ENCODE data around the gene CPXM1.

The CPXM1 gene

GRCh38 chr20:2746636-2747265, 53.7 kb downstream of the CPXM1 start:
- TF ChIP-seq ZFP3 (CRISPR knock-in tag; IDR thresholded peaks at IDR 0.05) (no peak), ARNTL (CRISPR knock-in tag; IDR thresholded peaks at IDR 0.05; ENCODE audit: borderline replicate concordance, low read depth) (no peak), ZFP30 (CRISPR knock-in tag; IDR thresholded peaks at IDR 0.05) (no peak), ESRRG (CRISPR knock-in tag; IDR thresholded peaks at IDR 0.05) (no peak), CSDC2 (CRISPR knock-in tag; IDR thresholded peaks at IDR 0.05) (no peak), GLIS3 (CRISPR knock-in tag; IDR thresholded peaks at IDR 0.05) (no peak), BACH2 (CRISPR knock-in tag; IDR thresholded peaks at IDR 0.05; ENCODE audit: borderline replicate concordance) (no peak), ZNF565 (CRISPR knock-in tag; conservative IDR thresholded peaks at IDR 0.05; ENCODE audit: low read depth) (no peak), RARB (CRISPR knock-in tag; IDR thresholded peaks at IDR 0.05) (no peak)
- no peak for ATAC-seq

- TF ChIP-seq, protein P1, sequence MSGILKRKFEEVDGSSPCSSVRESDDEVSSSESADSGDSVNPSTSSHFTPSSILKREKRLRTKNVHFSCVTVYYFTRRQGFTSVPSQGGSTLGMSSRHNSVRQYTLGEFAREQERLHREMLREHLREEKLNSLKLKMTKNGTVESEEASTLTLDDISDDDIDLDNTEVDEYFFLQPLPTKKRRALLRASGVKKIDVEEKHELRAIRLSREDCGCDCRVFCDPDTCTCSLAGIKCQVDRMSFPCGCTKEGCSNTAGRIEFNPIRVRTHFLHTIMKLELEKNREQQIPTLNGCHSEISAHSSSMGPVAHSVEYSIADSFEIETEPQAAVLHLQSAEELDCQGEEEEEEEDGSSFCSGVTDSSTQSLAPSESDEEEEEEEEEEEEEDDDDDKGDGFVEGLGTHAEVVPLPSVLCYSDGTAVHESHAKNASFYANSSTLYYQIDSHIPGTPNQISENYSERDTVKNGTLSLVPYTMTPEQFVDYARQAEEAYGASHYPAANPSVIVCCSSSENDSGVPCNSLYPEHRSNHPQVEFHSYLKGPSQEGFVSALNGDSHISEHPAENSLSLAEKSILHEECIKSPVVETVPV (CRISPR knock-in tag; IDR thresholded peaks at IDR 0.05) = no peak
These were observed 54.3 kb downstream of the CPXM1 start for GRCh38 chr20:2745936-2746635.

GRCh38 chr20:2745060-2745910, 55.1 kb downstream of the CPXM1 start:
- TF ChIP-seq ZNF565 (CRISPR knock-in tag; conservative IDR thresholded peaks at IDR 0.05; ENCODE audit: low read depth) (no peak), TOX (CRISPR knock-in tag; IDR thresholded peaks at IDR 0.05; ENCODE audit: borderline replicate concordance) (no peak), ZFP3 (CRISPR knock-in tag; IDR thresholded peaks at IDR 0.05) (no peak), ZC3H10 (CRISPR knock-in tag; IDR thresholded peaks at IDR 0.05) (no peak), ARNTL (CRISPR knock-in tag; IDR thresholded peaks at IDR 0.05; ENCODE audit: borderline replicate concordance, low read depth) (no peak), RARB (CRISPR knock-in tag; IDR thresholded peaks at IDR 0.05) (no peak), ZNF70 (CRISPR knock-in tag; IDR thresholded peaks at IDR 0.05) (no peak), OSR1 (CRISPR knock-in tag; IDR thresholded peaks at IDR 0.05) (no peak), ISL1 (CRISPR knock-in tag; IDR thresholded peaks at IDR 0.05) (no peak), SNAI2 (CRISPR knock-in tag; IDR thresholded peaks at IDR 0.05) (no peak), BACH2 (CRISPR knock-in tag; IDR thresholded peaks at IDR 0.05; ENCODE audit: borderline replicate concordance) (no peak), CSDC2 (CRISPR knock-in tag; IDR thresholded peaks at IDR 0.05) (no peak), GLIS3 (CRISPR knock-in tag; IDR thresholded peaks at IDR 0.05) (no peak), ESRRG (CRISPR knock-in tag; IDR thresholded peaks at IDR 0.05) (no peak), ZFP30 (CRISPR knock-in tag; IDR thresholded peaks at IDR 0.05) (no peak), PATZ1 (CRISPR knock-in tag; IDR thresholded peaks at IDR 0.05; ENCODE audit: borderline replicate concordance) (no peak)
- TF ChIP-seq, protein P2, sequence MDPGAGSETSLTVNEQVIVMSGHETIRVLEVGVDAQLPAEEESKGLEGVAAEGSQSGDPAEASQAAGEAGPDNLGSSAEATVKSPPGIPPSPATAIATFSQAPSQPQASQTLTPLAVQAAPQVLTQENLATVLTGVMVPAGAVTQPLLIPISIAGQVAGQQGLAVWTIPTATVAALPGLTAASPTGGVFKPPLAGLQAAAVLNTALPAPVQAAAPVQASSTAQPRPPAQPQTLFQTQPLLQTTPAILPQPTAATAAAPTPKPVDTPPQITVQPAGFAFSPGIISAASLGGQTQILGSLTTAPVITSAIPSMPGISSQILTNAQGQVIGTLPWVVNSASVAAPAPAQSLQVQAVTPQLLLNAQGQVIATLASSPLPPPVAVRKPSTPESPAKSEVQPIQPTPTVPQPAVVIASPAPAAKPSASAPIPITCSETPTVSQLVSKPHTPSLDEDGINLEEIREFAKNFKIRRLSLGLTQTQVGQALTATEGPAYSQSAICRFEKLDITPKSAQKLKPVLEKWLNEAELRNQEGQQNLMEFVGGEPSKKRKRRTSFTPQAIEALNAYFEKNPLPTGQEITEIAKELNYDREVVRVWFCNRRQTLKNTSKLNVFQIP (CRISPR knock-in tag; IDR thresholded peaks at IDR 0.05; ENCODE audit: borderline replicate concordance, low read depth) = no peak
- TF ChIP-seq, protein P1 (CRISPR knock-in tag; IDR thresholded peaks at IDR 0.05) = no peak
- TF ChIP-seq, protein P3, sequence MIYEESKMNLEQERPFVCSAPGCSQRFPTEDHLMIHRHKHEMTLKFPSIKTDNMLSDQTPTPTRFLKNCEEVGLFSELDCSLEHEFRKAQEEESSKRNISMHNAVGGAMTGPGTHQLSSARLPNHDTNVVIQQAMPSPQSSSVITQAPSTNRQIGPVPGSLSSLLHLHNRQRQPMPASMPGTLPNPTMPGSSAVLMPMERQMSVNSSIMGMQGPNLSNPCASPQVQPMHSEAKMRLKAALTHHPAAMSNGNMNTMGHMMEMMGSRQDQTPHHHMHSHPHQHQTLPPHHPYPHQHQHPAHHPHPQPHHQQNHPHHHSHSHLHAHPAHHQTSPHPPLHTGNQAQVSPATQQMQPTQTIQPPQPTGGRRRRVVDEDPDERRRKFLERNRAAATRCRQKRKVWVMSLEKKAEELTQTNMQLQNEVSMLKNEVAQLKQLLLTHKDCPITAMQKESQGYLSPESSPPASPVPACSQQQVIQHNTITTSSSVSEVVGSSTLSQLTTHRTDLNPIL (CRISPR knock-in tag; IDR thresholded peaks at IDR 0.05; ENCODE audit: low read depth) = no peak
- no peak for ATAC-seq

More at GRCh38 chr20:2745936-2746635, 54.3 kb downstream of the CPXM1 start:
- ATAC-seq = no peak

Data from SK-N-SH treated with all-trans-retinoic acid at 6 μM for 48 hours (cell line).